Panc1 (cell line): ENCODE measurements around the gene CFAP57. TPM values are rescaled to one million over a fixed set of nuclear protein-coding genes. Genes with fewer than 3 reads are reported as not detected.

Experiments
- ATAC-seq: fragments of 200-7000 bp; cut with Tn5 transposase; 2 replicates; pipeline ENCODE4 v1.9.1; 2020; ENCODE audit warnings: mild to moderate bottlenecking, moderate library complexity
- BruUV-seq: library from RNA; stranded (reverse); fragments of 400-500 nt; replicated peaks from 2 replicates; lab custom pipeline; 2021; lab: Mats Ljungman, UMichigan
- CTCF ChIA-PET: fragments of 300-600 bp; sonication (Branson Sonifier 250); formaldehyde crosslinking; loops from one replicate; lab custom pipeline; 2022; ENCODE audit warnings: antibody characterized with exemption; lab: Charles Lee
- POLR2A ChIA-PET: fragments of 300-600 bp; sonication (Branson Sonifier 250); formaldehyde crosslinking; loops from one replicate; lab custom pipeline; 2022; ENCODE audit warnings: antibody characterized with exemption; lab: Charles Lee
- DNase-seq: peaks from one replicate; pipeline ENCODE4 v3.0.0-alpha.2; 2010; ENCODE audit warnings: low read depth, low spot score
- H3K27ac ChIP-seq: 2 replicates; pipeline ENCODE4 v1.5.1; 2011; ENCODE audit warnings: mild to moderate bottlenecking, low read length, inconsistent platforms
- H3K27me3 ChIP-seq: fragments of 200-500 bp; sonication (Bioruptor generic); 2 replicates; pipeline ENCODE4 v1.6.0; 2014; ENCODE audit warnings: low read length, inconsistent platforms; ENCODE audit not compliant: control insufficient read depth, insufficient read depth
- H3K36me3 ChIP-seq: fragments of 200-500 bp; sonication (Bioruptor generic); 2 replicates; pipeline ENCODE4 v1.5.1; 2014; ENCODE audit warnings: inconsistent platforms, mild to moderate bottlenecking, low read length, moderate library complexity; ENCODE audit not compliant: control insufficient read depth, insufficient read depth
- H3K4me1 ChIP-seq: 2 replicates; pipeline ENCODE4 v1.5.1; 2011; ENCODE audit warnings: inconsistent platforms, mild to moderate bottlenecking, low read length, moderate library complexity; ENCODE audit not compliant: control insufficient read depth, insufficient read depth
- H3K4me3 ChIP-seq, 2 experiments: 2 replicates each; pipeline ENCODE4 v1.5.1; 2011 to 2012; ENCODE audit warnings: low read depth in 2 of 2, low read length in 2 of 2, mild to moderate bottlenecking in 2 of 2, inconsistent platforms in 1 of 2, moderate library complexity in 1 of 2
- H3K9me3 ChIP-seq: fragments of 200-500 bp; sonication (Bioruptor generic); 2 replicates; pipeline ENCODE4 v1.5.1; 2014; ENCODE audit warnings: low read depth, mild to moderate bottlenecking, inconsistent platforms, low read length, moderate library complexity; ENCODE audit not compliant: control insufficient read depth, insufficient read depth
- POLR2AphosphoS5 ChIP-seq: IDR thresholded peaks from 2 replicates; pipeline ENCODE4 v1.6.1; 2012; ENCODE audit warnings: mild to moderate bottlenecking, low read depth, low read length, moderate library complexity
- REST ChIP-seq, 2 experiments: IDR thresholded peaks; 2 replicates each; pipeline ENCODE4 v1.6.1; 2011 to 2012; ENCODE audit warnings: low read depth in 2 of 2, control low read depth in 1 of 2, low read length in 1 of 2, mild to moderate bottlenecking in 1 of 2, moderate library complexity in 1 of 2; ENCODE audit not compliant: insufficient read depth in 1 of 2
- SIN3A ChIP-seq: IDR thresholded peaks from 2 replicates; pipeline ENCODE4 v1.6.1; 2012; ENCODE audit warnings: low read depth, mild to moderate bottlenecking, low read length, moderate library complexity, borderline replicate concordance; ENCODE audit not compliant: insufficient read depth
- TCF7L2 ChIP-seq: IDR thresholded peaks from 2 replicates; pipeline ENCODE4 v1.6.1; 2011; ENCODE audit warnings: mild to moderate bottlenecking, low read depth, low read length, inconsistent platforms
- in situ Hi-C: cut with HindIII; loops from 2 replicates; pipeline ENCODE4 v1.10.0; 2016; ENCODE audit warnings: low sequenced_read_pairs, low pct_unique_long_range_greater_than_20kb
- intact Hi-C: fragments of 100-400 bp; cut with micrococcal nuclease; formaldehyde crosslinking; loops from one replicate; pipeline ENCODE4 v1.10.0; 2022; ENCODE audit not compliant: unreplicated experiment
- total RNA-seq: library from RNA; stranded (reverse); gene quantifications from one replicate; pipeline ENCODE4 v1.2.1, GENCODE V29; 2021; ENCODE audit not compliant: unreplicated experiment
- TF ChIP-seq, protein P1 (sequence below): fragments of 450-650 bp; IDR thresholded peaks from 2 replicates; pipeline ENCODE4 v1.5.1; 2017; ENCODE audit warnings: mild to moderate bottlenecking

The CFAP57 gene
- total RNA-seq, 1 experiment from 2014 or later = 0.69 TPM

DNA sequence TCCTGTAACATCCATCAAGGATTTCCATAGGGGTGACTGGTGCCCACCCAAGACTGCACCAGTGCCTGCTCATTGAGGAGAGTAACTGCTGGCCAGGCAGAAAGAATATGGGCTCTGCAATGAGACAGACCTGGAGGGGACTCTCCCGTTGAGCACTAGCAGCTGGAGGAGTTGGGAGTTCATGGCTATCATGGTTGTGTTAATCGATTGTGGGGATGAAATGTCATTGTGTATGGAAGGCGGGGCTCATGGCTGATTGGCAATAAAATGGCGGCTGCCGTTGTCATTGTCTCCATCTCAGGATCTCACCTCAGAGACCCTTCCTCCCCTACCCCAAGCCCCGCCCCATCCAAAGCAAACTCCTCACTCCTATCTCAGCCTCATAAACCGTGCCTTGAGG, 101.6 kb downstream of the CFAP57 start:
- CTCF ChIA-PET = no interaction called here
- BruUV-seq = no TSS peak
- Histone ChIP-seq H3K4me1 (no peaks in the 10 kb centered on the region), H3K4me3 (no peak overlapping the region), H3K27ac (no peak overlapping the region), H3K9me3 (no peaks in the 10 kb centered on the region), H3K27me3 (no peaks in the 10 kb centered on the region), H3K36me3 (no peaks in the 10 kb centered on the region)
- POLR2A ChIA-PET = no interaction called here
- in situ Hi-C loops (no loop called here), intact Hi-C loops (no loop called here)
- ATAC-seq = no peak
- no peak for TF ChIP-seq POLR2AphosphoS5
- no peak for TF ChIP-seq TCF7L2
- no peak for DNase-seq

DNA sequence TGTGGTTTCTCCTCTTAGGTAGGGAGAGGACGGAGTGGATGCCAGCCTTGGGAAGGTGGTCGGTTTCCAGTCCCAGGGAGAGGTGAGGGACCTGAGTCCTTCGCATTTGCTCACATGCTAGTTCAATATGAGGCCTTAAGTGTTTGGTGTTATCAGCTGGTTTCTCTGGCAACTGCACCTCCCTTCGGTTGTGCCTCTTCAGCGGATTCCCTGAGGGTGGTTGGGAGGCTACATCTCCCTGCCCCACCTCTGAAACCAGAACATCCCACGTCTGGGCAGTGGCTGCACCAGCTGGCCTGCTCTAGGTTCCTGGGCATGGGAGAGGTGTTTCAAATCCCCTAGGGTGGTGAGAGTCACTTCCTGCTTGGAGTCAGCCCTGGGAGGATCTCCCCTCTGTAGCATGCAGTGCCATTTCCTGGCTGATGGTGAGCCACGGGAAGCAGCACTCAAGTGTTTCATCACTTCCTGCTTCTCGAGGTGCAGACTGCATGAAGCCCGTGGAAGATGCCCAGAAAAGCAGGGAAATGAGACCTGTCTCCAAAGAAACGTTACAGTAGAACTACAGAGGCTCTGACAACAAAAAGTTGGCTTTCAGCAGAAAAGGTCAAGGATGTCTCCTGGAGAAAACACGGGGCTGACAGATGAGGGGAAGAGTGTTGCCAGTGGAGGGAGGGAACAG, 102.1 kb downstream of the CFAP57 start:
- TF ChIP-seq, protein P1, sequence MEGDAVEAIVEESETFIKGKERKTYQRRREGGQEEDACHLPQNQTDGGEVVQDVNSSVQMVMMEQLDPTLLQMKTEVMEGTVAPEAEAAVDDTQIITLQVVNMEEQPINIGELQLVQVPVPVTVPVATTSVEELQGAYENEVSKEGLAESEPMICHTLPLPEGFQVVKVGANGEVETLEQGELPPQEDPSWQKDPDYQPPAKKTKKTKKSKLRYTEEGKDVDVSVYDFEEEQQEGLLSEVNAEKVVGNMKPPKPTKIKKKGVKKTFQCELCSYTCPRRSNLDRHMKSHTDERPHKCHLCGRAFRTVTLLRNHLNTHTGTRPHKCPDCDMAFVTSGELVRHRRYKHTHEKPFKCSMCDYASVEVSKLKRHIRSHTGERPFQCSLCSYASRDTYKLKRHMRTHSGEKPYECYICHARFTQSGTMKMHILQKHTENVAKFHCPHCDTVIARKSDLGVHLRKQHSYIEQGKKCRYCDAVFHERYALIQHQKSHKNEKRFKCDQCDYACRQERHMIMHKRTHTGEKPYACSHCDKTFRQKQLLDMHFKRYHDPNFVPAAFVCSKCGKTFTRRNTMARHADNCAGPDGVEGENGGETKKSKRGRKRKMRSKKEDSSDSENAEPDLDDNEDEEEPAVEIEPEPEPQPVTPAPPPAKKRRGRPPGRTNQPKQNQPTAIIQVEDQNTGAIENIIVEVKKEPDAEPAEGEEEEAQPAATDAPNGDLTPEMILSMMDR = no peak
- no peak for TF ChIP-seq TCF7L2
- no peak for TF ChIP-seq POLR2AphosphoS5
- no peak for TF ChIP-seq SIN3A
- TF ChIP-seq REST (IDR thresholded peaks at IDR 0.05; ENCODE audit: insufficient read depth in 1 of 2, low read depth in 2 of 2, low read length in 1 of 2) = no peak
- no TSS peak for BruUV-seq
- CTCF ChIA-PET = no interaction called here

DNA sequence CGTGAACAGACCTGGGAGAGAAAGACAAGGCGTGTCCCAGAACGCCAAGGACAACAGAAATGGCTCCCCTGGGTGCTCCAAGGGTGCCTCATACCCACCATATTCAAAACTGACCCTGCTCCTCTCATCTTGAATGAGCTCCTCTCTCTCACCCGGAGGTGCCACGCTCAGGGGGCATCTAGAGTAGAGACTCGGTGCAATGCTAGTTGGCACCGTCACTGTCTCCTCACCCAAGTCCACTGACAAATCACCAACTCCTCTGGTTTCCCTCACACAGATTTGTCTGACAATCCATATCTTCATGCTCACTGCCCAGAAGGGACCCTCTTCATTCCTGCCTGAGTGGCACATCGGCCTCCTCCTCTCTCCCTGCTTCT, 102.7 kb downstream of the CFAP57 start:
- no peaks in the 10 kb centered on the region for H3K27me3 ChIP-seq
- intact Hi-C loops = no loop called here
- no peaks in the 10 kb centered on the region for H3K9me3 ChIP-seq
- no peaks in the 10 kb centered on the region for H3K36me3 ChIP-seq
- DNase-seq = no peak
- CTCF ChIA-PET = no interaction called here
- H3K4me1 ChIP-seq = no peaks in the 10 kb centered on the region
- BruUV-seq = no TSS peak
- H3K27ac ChIP-seq = no peak overlapping the region
- in situ Hi-C loops = no loop called here
- POLR2A ChIA-PET = no interaction called here
- TF ChIP-seq REST (IDR thresholded peaks at IDR 0.05; ENCODE audit: insufficient read depth in 1 of 2, low read depth in 2 of 2, low read length in 1 of 2) = no peak
- TF ChIP-seq TCF7L2 = no peak
- TF ChIP-seq POLR2AphosphoS5 = no peak
- TF ChIP-seq, protein P1 = no peak
- TF ChIP-seq SIN3A = no peak
- ATAC-seq = no peak
- H3K4me3 ChIP-seq = no peak overlapping the region

More for the DNA sequence above, 102.1 kb downstream of the CFAP57 start:
- Histone ChIP-seq H3K27me3 (no peaks in the 10 kb centered on the region), H3K4me3 (no peak overlapping the region), H3K36me3 (no peaks in the 10 kb centered on the region), H3K4me1 (no peaks in the 10 kb centered on the region), H3K27ac (no peak overlapping the region; the same call in 1 of the 2 replicates), H3K9me3 (no peaks in the 10 kb centered on the region)
- intact Hi-C loops = no loop called here
- POLR2A ChIA-PET = no interaction called here
- DNase-seq = no peak
- in situ Hi-C loops = no loop called here
- no peak; the same call in 1 of the 2 replicates for ATAC-seq
